NCI-H2227 treated with DMSO at 0.1 percent for 48 hours (cell line): Measurements from ENCODE around the gene SERPINA4.
"Not testable (repeated sequence)": the region's sequence is repeated elsewhere in the genome, so short reads cannot be mapped to it uniquely, and the experiment has no call there.

Experiments used
- DNase-seq: peaks from one replicate; lab custom pipeline; 2025; lab: John Stamatoyannopoulos, UW

The SERPINA4 gene

DNA sequence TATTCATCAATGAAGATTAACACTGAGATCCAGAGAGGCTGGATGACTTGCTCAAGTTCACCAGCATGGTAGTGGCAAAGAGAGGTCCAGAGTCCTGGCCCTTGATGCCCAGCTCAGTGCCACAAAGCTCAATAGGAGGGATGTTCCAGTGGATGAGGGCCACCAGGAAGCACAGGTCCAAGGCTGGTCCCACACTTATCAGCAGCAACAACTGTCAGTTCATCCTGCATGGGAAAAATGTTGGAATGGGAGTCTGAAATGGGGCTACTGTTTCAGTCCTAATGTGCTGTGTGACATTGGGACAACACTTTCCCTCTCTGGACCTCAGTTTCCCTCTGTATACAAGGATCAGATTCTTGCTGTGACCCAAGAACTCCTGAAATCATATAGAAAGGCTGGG lies 31.2 kb downstream of the SERPINA4 start:
- no peak for DNase-seq

DNA sequence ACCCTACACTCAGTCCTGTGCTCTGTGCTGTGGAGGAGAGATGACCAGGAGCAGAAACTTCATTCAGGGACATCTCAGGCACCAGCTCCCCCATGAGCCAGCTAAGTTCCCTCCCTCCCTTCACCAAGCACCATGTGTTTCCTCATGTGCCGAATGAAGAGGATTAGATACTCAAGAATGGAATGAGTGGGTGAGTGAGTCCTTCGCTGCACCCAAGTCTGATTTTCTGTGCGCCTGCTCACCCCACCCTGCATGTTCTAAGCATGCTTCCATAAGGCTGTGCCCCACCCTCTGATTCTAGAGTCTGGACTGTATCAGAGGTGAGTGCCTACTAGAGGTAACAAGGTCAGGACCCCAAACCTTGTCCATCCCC lies 32.1 kb downstream of the SERPINA4 start:
- DNase-seq, result no peak

DNA sequence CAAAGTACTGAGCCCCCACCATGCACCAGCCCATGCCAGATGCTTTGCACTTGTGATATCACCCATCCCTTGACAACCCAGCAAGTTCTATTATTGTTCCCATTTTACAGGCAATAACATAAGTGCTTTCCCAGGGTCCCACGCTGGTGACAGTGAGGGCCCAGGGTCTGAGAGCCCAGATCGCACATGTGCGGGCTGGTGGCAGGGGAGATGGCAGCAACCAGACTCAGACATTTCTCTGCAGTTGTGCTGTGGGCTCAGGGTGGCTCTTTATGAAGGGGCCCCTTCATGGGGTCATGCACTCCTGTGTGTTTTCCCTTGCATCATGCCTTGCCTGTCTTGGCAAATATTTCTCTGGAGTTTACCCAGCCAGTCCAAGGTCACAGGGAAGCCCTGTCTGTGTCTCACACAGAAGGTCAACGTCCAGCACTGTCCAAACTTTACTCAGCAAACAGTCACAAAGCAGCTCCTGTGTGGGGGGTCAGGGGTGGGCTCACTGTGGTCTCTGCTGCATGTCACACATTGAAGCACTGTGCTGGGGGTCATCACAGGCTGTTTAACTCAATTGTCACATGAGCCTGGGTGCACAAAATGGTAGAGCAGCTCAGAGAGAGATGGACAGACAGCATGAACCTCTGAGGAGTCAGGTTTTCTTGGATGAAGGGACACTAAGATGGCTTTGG lies 32.6 kb downstream of the SERPINA4 start:
- DNase-seq, result no peak

DNA sequence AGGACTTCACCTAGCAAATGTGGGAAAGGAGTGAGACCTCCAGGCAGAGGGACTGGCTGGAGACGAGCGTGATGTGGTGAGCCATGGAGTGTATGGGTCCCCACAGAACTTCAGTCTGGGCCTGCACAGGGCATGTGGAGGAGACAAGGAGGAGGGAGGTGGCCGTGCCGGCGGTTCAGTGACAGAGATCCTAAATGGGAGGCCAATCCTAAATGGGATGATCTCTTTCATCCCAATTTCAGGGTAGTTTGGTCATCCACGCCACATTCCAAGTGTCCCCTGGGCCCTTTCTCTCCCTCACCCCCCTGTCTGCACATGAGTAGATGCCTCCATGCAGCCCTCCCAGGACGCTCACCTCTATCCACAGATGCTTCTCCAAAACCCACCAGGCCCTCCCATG lies 33.2 kb downstream of the SERPINA4 start:
- no peak for DNase-seq

DNA sequence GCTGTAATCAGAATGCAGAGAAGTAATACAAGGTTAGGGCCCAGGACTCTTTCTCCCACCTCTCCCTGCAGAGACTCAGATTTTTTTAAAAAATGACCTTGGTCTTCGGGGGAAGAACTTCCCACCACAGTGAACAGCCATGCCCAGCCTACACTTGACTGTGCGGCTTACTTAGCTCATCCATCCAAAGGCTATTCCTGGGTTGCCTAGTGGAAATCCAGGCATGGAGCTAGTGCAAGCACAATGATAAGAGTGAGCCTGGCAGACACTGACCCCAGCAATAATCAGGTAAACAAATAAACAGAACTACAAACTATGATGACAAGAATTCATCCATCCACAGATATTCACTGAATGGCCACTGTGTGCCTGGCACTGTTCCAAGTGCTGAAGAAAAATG lies 34.7 kb downstream of the SERPINA4 start:
- no peak for DNase-seq

DNA sequence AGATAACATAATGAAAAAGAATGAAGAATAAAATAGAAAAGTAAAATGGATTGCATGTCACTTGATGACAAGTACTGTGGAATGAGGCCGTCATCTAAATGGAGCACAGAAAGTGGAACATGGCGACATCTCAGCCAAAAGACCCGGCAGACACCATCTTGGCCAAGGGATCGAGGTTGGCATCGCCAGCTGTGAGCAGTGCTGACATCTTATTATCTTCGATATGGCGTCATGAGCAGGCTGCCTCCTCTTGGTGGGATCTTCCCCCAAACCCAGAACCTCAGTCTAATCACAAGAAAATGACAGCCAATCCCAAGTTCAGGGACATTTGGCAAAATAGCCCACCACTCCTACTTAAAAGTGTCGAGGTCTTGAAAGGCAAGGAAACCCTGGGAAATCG lies 35.1 kb downstream of the SERPINA4 start:
- DNase-seq, result no peak

DNA sequence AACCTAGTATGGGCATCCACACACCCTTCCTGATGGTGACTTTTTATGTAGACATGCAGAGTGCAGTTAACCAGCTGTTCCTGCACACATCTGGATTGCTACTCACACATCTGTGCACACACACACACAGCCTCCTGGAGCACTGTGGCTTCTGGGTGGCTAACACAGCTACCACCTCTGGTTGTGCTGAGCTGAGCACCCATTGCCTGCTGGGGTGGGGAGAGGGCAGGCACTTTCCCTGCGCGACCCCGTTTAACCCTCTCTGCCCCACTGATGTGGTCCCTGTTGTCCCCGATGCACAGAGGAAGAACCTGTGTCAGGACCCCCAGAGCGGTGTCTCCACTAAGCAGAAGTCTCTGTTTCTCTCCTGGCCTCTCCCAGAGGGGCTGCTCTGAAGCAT lies 36.5 kb downstream of the SERPINA4 start:
- DNase-seq, result no peak

DNA sequence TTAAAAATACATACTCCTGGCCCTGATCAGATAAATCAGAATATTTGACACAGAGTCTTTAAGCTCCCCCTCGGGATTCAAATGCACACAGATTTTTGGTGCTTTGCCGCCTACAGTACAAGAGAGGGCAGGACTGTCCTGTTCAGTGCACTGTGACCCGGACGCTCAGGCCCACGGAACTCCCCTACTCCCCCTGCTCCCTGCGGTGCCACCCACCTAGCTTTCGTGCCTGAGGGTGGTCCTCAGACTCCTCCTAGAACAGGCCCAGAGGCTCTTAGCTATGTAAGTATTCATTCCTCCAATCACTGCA lies 37.2 kb downstream of the SERPINA4 start:
- DNase-seq, result no peak

DNA sequence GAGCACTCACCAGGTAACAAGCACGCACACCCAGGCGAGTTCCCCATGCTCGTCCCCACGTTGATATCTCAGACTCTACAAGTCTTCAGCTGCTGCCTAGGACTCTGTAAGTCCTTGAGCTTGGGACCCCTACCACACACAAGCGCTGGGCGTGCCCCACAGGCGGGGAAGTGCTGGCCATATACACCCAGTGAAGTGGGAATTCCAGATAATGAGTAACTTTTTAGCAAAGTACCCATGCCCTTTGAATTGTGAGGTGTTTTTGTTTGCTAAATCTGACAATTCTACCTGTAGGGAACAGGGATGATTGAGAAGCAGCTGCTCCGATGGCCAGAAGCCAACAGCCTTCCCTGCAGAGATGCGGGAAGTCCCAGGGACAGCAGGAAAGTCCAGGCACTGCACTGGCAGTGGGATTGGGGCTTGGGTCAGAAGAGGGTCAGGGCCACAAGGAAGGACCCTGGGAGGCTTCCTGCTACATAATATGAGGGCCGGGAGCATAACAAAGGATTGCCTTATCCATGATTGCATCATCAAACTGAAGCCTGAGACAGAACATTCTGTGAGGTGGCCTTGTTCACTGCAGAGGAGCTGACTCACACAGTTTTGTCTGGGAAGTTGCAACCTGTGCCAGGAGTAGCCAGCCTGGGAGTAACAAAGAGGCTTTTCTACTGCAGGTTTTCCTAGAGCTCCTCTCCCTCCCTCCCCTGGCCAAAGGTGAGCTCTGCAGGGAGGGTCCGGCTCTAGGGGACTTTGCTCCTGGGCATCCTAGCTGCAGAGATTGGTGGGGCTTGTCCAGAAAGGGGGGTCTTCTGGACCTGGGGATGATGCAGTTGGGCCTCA lies 37.8 kb downstream of the SERPINA4 start:
- no peak for DNase-seq

DNA sequence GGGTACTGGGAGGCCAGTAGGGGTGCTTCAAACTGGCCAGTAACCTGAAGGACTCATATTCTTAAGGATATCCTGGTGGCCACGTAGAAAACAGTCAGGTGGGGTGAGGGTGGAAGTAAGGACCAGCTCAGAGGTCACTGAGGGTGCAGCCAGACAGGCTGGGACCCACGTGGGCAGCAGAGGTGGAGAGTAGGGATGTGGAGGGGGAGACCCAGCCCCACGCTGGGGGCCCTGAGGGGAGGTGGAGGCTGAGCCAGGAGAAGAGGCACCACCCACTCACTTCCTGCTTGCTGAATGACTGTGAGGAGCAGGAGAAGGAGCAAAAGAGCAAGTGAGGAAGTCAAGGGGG lies 38.4 kb downstream of the SERPINA4 start:
- no peak for DNase-seq

DNA sequence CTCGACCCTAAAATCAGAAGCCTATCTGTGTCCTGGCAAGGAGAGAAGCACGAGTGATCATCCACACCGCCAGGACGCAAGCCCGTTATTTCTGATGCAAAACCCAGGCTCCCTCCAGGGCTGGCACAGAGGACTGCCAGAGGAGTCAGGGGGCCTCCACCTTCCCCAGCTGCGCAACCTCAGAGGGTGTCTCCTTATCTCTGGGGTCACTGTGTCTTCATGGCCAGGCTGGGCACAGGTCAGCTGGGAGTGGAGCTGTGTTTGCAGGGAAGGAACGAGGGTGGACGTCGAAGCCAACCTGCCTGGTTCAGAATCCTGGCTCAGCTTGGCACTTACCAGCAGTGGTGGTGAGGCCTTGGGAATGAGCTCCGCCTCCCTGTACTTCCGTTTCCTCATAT lies 38.9 kb downstream of the SERPINA4 start:
- DNase-seq, result no peak

DNA sequence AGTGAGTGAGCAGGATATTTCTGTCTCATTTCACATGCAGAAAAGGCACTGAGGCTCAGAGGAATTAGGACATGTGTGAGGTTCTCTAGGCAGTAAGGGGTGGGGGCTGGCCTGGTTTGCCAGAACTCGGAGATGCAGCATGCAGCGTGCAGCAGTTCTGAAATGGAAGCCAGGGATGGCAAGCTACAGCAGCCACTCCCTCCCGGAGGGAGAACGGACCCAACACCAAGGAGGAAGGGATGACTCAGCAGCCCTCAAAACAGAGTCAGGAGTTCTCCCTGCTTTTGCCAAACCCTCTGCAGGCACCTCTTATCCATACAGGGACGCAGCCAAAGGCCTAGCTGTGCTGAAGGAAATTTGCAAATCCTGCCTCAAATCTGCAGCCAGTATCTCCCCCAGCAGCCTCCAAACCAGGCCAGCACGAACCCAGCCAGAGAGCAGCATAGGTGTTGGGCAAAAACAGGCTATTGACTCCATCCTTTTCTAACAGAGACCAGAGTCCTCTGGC lies 40.7 kb downstream of the SERPINA4 start:
- DNase-seq, result no peak

DNA sequence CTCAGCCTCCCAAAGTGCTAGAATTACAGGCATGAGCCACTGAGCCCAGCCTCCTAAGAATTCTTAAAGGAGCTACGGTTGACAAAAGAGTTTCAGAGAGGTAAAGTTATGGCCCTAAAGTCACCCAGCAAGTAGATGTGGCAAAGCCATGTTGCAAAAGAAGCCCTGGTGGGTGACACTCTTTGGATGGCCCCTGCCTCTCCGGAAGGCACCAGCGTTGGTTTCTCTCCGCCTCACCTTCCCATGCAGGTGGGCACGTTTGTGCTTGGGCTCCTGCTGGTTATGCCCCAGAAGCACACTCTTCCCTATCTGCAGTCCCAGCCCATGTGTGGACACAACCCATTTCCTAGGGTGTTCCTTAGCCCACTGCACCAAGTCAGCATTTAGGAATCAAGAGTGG lies 41.5 kb downstream of the SERPINA4 start:
- DNase-seq, result no peak

DNA sequence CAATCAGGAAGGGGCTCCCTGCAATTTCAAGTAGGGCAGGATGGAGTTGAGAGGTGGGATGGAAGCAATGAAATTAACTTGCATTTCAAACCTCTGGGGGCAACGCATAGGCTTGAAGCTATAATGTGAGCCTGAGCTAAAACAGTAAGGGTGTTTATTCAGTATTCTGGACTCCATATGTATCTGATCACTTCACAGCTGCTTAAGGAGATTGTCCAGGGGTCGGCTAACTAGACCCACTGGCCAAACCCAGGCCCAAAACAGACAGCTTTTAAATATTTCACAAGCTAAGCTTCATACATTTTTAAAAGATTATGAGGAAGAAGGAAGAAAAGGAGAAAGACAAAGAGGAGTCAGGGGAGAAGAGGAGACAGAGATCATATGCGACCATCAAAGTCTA lies 44.1 kb downstream of the SERPINA4 start:
- no peak for DNase-seq

DNA sequence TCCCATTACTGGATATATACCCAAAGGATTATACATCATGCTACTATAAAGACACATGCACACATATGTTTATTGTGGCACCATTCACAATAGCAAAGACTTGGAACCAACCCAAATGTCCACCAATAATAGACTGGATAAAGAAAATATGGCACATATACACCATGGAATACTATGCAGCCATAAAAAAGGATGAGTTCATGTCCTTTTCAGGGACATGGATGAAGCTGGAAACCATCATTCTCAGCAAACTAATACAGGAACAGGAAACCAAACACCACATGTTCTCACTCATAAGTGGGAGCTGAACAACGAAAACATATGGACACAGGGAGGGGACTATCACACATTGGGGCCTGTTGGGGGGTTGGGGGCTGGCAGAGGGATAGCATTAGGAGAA lies 47.7 kb downstream of the SERPINA4 start:
- not testable (repeated sequence) for DNase-seq

DNA sequence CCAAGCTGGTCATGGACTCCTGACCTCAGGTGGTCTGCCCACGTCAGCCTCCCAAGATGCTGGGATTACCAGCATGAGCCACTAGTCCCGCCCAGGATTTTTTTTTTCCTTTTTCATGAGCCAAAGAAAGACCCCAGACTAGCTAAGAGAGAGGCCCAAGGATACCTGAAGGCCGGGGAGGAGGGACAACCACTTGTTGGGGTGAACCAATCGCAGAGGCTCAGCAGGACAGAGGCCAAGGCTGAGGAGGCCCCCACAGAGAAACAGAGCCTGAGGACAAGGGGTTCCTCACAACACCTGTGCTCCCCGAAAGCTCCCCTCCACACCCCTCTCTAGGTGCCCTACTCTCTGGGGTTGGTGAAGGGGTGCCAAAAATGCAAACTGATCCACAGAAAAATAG lies 49.9 kb downstream of the SERPINA4 start:
- no peak for DNase-seq

DNA sequence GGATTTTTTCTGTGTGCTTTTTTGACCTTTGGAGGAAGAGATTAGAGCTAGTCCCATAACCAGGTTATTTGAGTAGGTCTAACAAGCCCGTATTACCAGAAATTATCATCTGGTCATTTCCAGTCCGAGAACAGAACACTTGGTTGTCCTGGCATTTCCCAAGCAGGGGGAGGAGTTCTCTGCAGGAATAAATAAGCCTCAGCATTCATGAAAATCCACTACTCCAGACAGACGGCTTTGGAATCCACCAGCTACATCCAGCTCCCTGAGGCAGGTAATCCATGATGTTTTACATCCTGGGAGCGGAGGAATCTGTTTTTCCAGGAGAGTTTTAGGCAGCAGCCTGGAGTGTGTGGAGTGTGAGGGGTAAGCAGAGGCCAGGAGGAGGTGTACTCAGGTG lies 50.9 kb downstream of the SERPINA4 start, which contains the start of gene SERPINA3:
SERPINA3 (plus strand) TSS at position 218 of the 400 bp plus-strand sequence. CDS start 2,051 bp downstream, outside the sequence.
- DNase-seq, result no peak

DNA sequence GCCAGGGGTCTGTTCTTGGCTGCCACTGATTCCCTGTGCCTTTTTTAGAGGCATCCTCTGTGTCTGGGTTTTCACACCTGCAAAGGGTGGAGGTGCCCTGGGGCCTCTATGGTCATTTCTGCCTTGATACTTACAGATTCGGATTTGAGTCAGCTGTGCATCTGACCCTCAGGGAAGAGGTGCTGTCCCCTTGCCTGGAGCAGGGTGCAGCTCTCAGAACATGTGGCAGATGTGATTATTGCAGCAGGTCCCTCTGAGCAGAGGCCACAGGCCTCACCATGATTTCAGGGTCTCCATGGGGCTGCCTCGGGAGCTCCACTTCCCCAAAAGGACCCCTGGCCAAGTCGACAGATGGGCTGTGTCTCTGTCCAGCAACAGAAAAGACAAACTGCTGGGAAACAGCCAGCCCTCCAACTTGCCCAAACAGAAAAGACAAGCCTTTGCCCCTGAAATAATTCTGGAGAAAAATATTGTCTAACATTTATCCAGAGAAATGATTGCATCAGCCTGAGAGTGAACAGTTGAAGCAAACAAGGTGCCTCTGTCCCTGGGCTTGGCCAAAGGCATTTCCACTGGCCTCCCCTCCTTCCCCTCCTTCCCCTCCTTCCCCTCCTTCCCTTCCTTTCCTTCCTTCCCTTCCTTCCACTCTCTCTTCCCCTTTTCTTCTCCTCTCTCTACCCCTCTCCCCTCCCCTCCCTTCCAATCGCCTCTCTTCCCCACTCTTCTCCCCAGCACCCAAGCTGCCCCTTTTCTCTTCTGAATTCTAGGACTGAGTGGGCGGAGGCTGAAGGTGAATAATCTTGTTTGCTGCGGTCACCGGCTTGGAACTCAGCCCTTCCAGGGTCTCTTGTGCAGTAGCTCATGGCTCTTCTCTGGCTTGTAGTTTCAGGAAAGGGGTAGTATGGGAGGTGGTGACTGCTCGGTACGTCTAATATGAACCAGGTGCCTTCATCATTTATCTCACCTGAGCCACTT lies 51.6 kb downstream of the SERPINA4 start:
- DNase-seq, result no peak

DNA sequence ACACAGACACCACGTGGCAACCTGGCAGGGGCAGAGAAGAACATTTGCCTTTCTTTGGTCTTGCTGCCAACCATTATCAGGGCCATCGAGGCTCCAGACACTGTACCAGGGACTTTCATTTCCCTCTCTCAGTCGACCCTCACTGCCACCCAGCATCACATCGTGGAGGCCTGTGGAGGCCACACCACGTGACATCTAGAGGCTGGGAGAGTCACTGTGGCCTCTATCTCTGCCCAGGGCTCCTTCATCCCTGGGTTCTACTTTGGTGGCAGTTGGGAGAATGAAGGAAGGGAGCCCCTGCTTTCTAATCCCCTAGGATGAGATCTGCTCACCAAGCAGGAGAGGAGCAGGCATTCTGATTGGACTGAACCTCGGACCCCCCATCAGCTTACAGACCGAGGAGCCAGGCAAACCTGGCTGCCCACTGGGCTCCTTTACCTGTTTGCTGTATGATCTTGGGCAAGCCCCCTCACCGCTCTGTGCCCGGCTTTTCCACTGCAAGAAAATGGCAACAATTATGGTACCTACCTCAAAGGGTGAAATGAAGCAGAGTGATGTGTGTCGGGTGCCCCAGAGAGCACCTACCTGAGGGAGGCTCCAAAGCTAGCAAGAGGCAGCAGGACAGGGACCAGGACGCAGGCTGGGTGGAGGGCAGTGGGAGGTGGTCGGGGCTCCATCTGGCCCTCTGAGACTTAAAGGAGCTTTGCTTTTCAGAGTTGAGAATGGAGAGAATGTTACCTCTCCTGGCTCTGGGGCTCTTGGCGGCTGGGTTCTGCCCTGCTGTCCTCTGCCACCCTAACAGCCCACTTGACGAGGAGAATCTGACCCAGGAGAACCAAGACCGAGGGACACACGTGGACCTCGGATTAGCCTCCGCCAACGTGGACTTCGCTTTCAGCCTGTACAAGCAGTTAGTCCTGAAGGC lies 52.7 kb downstream of the SERPINA4 start:
- no peak for DNase-seq

DNA sequence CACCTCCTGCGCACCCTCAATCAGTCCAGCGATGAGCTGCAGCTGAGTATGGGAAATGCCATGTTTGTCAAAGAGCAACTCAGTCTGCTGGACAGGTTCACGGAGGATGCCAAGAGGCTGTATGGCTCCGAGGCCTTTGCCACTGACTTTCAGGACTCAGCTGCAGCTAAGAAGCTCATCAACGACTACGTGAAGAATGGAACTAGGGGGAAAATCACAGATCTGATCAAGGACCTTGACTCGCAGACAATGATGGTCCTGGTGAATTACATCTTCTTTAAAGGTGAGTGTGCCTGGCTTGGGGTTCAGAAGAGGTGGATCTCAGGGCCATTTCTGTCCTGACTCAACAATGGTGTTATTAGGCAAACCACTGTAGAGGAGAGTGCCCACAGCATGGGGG lies 53.6 kb downstream of the SERPINA4 start:
- DNase-seq, result no peak

DNA sequence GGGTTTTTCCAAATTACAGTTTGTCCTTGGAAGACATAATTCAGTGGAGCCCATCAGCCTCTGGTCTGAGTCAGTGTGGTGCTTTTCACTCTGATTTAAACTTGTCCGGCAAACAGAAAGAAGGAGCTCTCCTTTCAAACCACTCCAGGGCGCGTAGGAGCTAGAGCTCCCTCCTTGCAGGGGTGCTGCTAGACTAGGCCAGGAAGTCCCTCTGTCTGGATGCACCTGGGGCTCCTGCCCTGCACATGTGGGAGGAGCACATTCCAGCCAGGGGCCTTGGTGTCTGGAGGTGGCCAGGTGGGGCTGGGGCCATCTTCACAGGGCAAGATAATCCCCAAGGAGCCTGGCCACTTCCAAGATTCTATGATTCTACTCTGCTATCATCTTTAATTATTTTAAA lies 54.0 kb downstream of the SERPINA4 start:
- DNase-seq, result no peak
